Measurements from ENCODE around the gene ZBTB44.

- no peak for TF ChIP-seq POLR2AphosphoS5 (IDR thresholded peaks at IDR 0.05; ENCODE audit: borderline replicate concordance, low read depth, low read length)
- no peak for TF ChIP-seq FOXP2 (optimal IDR thresholded peaks at IDR 0.05; ENCODE audit: control extremely low read depth, extremely low read length, insufficient read depth)
Observed at GRCh38 chr11:130304651-130305050, 10.1 kb downstream of the ZBTB44 start.
